CD4-positive, alpha-beta T cell (primary cell): Measurements from ENCODE around the gene SLC16A9. TPM values are rescaled to one million over a fixed set of nuclear protein-coding genes. Genes with fewer than 3 reads are reported as not detected.
"Not testable (repeated sequence)": the region's sequence is repeated elsewhere in the genome, so short reads cannot be mapped to it uniquely, and the experiment has no call there.

Experiments
- ATAC-seq: fragments of 200-7000 bp; cut with Tn5 transposase; one replicate; pipeline ENCODE4 v1.10.0; 2022; ENCODE audit warnings: mild to moderate bottlenecking; ENCODE audit not compliant: poor library complexity
- CTCF ChIA-PET: fragments of 350-600 bp; sonication (Branson Sonifier 250); formaldehyde crosslinking; loops from one replicate; lab custom pipeline; 2021; ENCODE audit warnings: antibody characterized with exemption, inconsistent platforms; lab: Charles Lee
- POLR2A ChIA-PET: fragments of 350-600 bp; sonication (Branson Sonifier 250); formaldehyde crosslinking; loops from one replicate; lab custom pipeline; 2021; ENCODE audit warnings: antibody characterized with exemption, inconsistent platforms; lab: Charles Lee
- DNase-seq, 14 experiments: peaks; one replicate each; pipeline ENCODE4 v3.0.0-alpha.2; 2013 to 2020; ENCODE audit warnings: mixed read lengths in 2 of 14
- H3K27ac ChIP-seq, 2 donors: one replicate each; pipeline versions ENCODE4 v1.5.1 to v1.7.0; 2013; ENCODE audit warnings: low read length in 2 of 2, low read depth in 1 of 2, mild to moderate bottlenecking in 1 of 2
- H3K27me3 ChIP-seq, 2 experiments: 1 replicate in 1 of 2; 2 replicates in 1 of 2; pipeline versions ENCODE4 v1.6.1 to v1.7.0; 2013; ENCODE audit warnings: low read length in 2 of 2, control low read depth in 1 of 2, mild to moderate bottlenecking in 1 of 2, moderate library complexity in 1 of 2; ENCODE audit not compliant: insufficient read depth in 2 of 2, control insufficient read depth in 1 of 2
- H3K36me3 ChIP-seq: one replicate; pipeline ENCODE4 v1.6.1; 2013; ENCODE audit warnings: low read length, control low read depth; ENCODE audit not compliant: insufficient read depth
- H3K4me1 ChIP-seq: one replicate; pipeline ENCODE4 v1.6.1; 2013; ENCODE audit warnings: low read length, control low read depth; ENCODE audit not compliant: insufficient read depth
- H3K4me3 ChIP-seq: one replicate; pipeline ENCODE4 v1.5.1; 2013; ENCODE audit warnings: mild to moderate bottlenecking, low read length, moderate library complexity
- H3K9me3 ChIP-seq, 2 experiments: 1 replicate in 1 of 2; 2 replicates in 1 of 2; pipeline versions ENCODE4 v1.6.1 to v1.7.0; 2013; ENCODE audit warnings: low read length in 2 of 2, mild to moderate bottlenecking in 2 of 2, control low read depth in 1 of 2, moderate library complexity in 1 of 2; ENCODE audit not compliant: control insufficient read depth in 1 of 2, insufficient read depth in 1 of 2
- H3K27ac Mint-ChIP-seq: one replicate; pipeline ENCODE4 v1.8.0; 2020; ENCODE audit warnings: mixed read lengths
- H3K27me3 Mint-ChIP-seq: one replicate; pipeline ENCODE4 v1.8.0; 2021; ENCODE audit warnings: mixed read lengths
- H3K36me3 Mint-ChIP-seq: one replicate; pipeline ENCODE4 v1.8.0; 2021; ENCODE audit warnings: low read depth, mixed read lengths
- H3K4me1 Mint-ChIP-seq: one replicate; pipeline ENCODE4 v1.8.0; 2021; ENCODE audit warnings: low read depth, mixed read lengths
- H3K4me3 Mint-ChIP-seq: one replicate; pipeline ENCODE4 v1.8.0; 2020; ENCODE audit warnings: mild to moderate bottlenecking, mixed read lengths
- H3K9me3 Mint-ChIP-seq: one replicate; pipeline ENCODE4 v1.8.0; 2020; ENCODE audit warnings: mixed read lengths
- CTCF ChIP-seq: fragments of 200-600 bp; IDR thresholded peaks from one replicate; pipeline ENCODE4 v1.8.0; 2022; ENCODE audit warnings: antibody characterized with exemption, mild to moderate bottlenecking
- intact Hi-C, 2 experiments: fragments of 100-400 bp; cut with DNase I in 1 of 2; cut with micrococcal nuclease in 1 of 2; formaldehyde crosslinking; loops; one replicate each; pipeline versions ENCODE4 v1.15.1 to v1.9.0; 2023 to 2025; cut with DNase I, micrococcal nuclease
- total RNA-seq, 174 experiments: library from RNA in 2 of 174; stranded (reverse) in 2 of 174; gene quantifications; one replicate each; pipeline ENCODE4 v1.2.3 and lab custom pipeline; 2021 to 2026

Gene SLC16A9
- total RNA-seq, 2 experiments from 2014 or later, result not detected

GRCh38 chr10:59748834-59749233 lies 39.2 kb upstream of the SLC16A9 start:
- Histone ChIP-seq H3K27ac (no peak overlapping the region), H3K4me3 (no peak overlapping the region), H3K4me1 (no peaks in the 10 kb centered on the region), H3K27me3 (no peaks in the 10 kb centered on the region), H3K9me3 (peaks cover 0 to 5% of the 10 kb centered on the region in 2 experiments), H3K36me3 (no peaks in the 10 kb centered on the region)
- no peak overlapping the region for H3K4me3 Mint-ChIP-seq
- H3K9me3 Mint-ChIP-seq, result no peaks in the 10 kb centered on the region
- no peak for DNase-seq
- ChIA-PET POLR2A (no interaction called here), CTCF (no interaction called here)
- no peaks in the 10 kb centered on the region for H3K4me1 Mint-ChIP-seq
- no peak for ATAC-seq
- peaks cover 20% of the 10 kb centered on the region for H3K27me3 Mint-ChIP-seq
- no peaks in the 10 kb centered on the region for H3K36me3 Mint-ChIP-seq
- TF ChIP-seq CTCF, result no peak
- H3K27ac Mint-ChIP-seq, result no peak overlapping the region
- intact Hi-C loops, result no loop called here

- no peak for TF ChIP-seq CTCF
- intact Hi-C loops, result no loop called here
- Histone ChIP-seq H3K4me3 (no peak overlapping the region), H3K4me1 (no peaks in the 10 kb centered on the region), H3K36me3 (no peaks in the 10 kb centered on the region), H3K27ac (no peak overlapping the region), H3K27me3 (no peaks in the 10 kb centered on the region), H3K9me3 (peaks cover 0 to 10% of the 10 kb centered on the region in 2 experiments)
- H3K4me3 Mint-ChIP-seq, result no peak overlapping the region
- H3K27ac Mint-ChIP-seq, result no peak overlapping the region
- CTCF ChIA-PET, result no interaction called here
- DNase-seq, result no peak
- H3K36me3 Mint-ChIP-seq, result no peaks in the 10 kb centered on the region
- peaks cover 4% of the 10 kb centered on the region for H3K27me3 Mint-ChIP-seq
- no peak for ATAC-seq
- no peaks in the 10 kb centered on the region for H3K9me3 Mint-ChIP-seq
- POLR2A ChIA-PET, result no interaction called here
- no peaks in the 10 kb centered on the region for H3K4me1 Mint-ChIP-seq
These were observed 35.6 kb upstream of the SLC16A9 start for GRCh38 chr10:59745163-59745650.

GRCh38 chr10:59744762-59745161 lies 35.1 kb upstream of the SLC16A9 start:
- CTCF ChIA-PET, H3K4me3 Mint-ChIP-seq, intact Hi-C loops, H3K27me3 ChIP-seq, ATAC-seq, H3K27me3 Mint-ChIP-seq, H3K4me1 ChIP-seq, H3K4me3 ChIP-seq, H3K27ac ChIP-seq, H3K36me3 Mint-ChIP-seq, DNase-seq, POLR2A ChIA-PET, H3K27ac Mint-ChIP-seq, H3K9me3 Mint-ChIP-seq, H3K36me3 ChIP-seq, H3K4me1 Mint-ChIP-seq: not testable (repeated sequence)
- peaks cover 0 to 10% of the 10 kb centered on the region in 2 experiments for H3K9me3 ChIP-seq

- H3K27ac ChIP-seq, H3K4me3 ChIP-seq, ATAC-seq, H3K36me3 Mint-ChIP-seq, CTCF ChIA-PET, H3K4me3 Mint-ChIP-seq, intact Hi-C loops, H3K9me3 Mint-ChIP-seq, POLR2A ChIA-PET, H3K27me3 ChIP-seq, H3K4me1 ChIP-seq, H3K4me1 Mint-ChIP-seq, H3K27me3 Mint-ChIP-seq, H3K27ac Mint-ChIP-seq, H3K36me3 ChIP-seq, DNase-seq: not testable (repeated sequence)
- H3K9me3 ChIP-seq, result peaks cover 0 to 10% of the 10 kb centered on the region in 2 experiments
These were observed 34.5 kb upstream of the SLC16A9 start for GRCh38 chr10:59744156-59744555.
